GM18909 (cell line): Measurements from ENCODE around the gene PRKCE.

Experiments
- ATAC-seq: cut with Tn5 transposase; IDR thresholded peaks from one replicate; pipeline ENCODE4 v1.9.1; 2021; ENCODE audit warnings: mild to moderate bottlenecking; ENCODE audit not compliant: unreplicated experiment, poor library complexity

The PRKCE gene

GRCh38 chr2:45797451-45798230 lies 146.2 kb downstream of the PRKCE start:
- no peak for ATAC-seq

GRCh38 chr2:45799679-45800381 lies 148.4 kb downstream of the PRKCE start:
- no peak for ATAC-seq

- no peak for ATAC-seq
Measured at GRCh38 chr2:45802499-45803138, 151.1 kb downstream of the PRKCE start.

GRCh38 chr2:45804987-45805755 lies 153.7 kb downstream of the PRKCE start:
- no peak for ATAC-seq

GRCh38 chr2:45806563-45807358 lies 155.3 kb downstream of the PRKCE start:
- no peak for ATAC-seq

DNA sequence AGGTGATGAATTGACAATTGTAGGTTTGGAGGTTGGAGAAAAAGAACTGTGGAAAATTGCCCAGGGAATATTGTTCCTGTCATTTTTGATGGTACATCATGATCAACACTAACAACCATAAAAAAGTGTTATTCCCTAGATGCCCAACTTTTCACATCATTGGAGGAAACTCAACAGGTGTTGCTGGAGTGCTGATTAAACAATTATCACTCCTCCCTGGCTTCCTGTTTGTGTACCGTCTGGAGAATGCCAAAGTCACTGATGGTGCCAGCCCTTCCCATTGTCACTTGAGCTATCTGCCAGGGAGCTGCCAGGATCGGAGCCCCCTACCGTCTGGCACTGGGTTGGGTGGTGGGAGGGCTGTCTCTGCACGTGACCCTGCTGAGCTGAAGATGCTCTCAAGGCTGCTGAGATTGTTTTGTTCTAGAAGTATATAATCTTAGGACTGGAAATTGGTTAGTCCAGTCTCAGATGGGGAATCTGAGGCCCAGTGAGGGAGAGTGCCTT lies 156.9 kb downstream of the PRKCE start:
- ATAC-seq, result no peak

- ATAC-seq, result no peak
Measured at GRCh38 chr2:45809205-45809604, 157.7 kb downstream of the PRKCE start.

DNA sequence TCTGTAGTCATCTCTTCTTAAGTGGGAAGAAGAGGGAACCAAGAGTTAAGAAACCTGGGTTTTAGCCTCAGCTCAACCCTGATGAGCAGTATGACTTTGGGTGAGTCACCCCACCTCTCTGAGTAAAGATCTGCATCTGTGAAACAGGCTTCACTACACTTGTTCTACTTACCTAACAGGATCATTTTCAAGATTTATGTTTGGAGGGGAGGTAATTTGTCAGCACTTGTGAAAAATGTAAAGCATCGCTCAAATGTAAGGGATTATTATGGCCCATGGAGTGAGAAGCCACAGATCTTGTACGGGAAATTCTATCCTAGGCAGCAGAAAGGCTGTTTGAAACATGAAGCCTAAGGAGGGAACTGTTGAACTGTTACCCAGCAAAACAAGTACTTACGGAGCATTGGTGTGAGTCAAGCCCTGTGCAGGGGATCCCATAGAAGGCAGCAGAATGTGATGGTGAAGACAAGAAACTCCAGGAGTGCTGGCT lies 160.6 kb downstream of the PRKCE start:
- no peak for ATAC-seq

DNA sequence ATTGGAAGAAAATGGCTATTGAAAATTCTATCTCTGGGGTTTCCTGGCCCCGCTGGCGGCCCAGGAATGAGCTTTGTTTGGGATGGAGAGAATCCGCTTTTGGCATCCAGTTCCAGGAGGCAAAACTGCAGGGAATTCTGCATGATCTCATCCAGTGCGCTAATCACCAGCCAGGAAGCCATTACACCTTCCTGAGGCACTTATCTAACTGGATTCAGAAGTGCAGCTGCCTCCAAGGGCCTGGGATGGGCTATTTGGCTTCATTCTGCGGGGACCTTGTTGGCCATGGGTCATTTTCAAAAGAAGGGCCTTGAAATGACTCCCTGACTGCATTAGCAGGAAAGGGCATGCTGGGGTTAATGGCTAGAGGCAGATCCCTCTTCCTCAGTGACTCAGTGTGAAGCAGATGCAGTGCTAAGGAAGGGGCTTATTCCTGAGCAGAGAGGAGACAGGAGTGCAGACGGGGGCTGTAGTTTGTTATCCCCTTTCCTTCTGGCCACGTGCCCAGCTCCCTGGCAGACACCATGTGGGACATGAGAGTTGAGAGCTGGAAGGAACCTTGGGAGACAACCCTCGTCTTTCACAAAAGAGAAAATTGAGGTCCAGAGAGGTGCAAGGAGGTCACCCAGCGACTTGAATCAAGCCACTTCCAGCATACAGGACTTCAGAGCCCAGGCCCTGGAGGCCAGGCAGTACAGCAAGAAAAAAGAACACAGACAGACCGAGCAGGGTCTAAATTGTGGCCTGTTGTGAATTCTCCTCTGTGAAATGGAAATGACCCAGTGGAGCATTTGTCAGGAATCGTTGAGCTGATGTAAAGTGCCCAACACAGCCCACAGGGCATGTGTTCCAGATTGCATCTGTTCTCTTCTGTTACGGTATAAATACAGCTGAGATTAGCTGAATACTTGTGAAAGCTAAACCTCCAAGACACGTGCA lies 161.8 kb downstream of the PRKCE start:
- ATAC-seq, result no peak

GRCh38 chr2:45814488-45814887 lies 163.0 kb downstream of the PRKCE start:
- ATAC-seq, result no peak

DNA sequence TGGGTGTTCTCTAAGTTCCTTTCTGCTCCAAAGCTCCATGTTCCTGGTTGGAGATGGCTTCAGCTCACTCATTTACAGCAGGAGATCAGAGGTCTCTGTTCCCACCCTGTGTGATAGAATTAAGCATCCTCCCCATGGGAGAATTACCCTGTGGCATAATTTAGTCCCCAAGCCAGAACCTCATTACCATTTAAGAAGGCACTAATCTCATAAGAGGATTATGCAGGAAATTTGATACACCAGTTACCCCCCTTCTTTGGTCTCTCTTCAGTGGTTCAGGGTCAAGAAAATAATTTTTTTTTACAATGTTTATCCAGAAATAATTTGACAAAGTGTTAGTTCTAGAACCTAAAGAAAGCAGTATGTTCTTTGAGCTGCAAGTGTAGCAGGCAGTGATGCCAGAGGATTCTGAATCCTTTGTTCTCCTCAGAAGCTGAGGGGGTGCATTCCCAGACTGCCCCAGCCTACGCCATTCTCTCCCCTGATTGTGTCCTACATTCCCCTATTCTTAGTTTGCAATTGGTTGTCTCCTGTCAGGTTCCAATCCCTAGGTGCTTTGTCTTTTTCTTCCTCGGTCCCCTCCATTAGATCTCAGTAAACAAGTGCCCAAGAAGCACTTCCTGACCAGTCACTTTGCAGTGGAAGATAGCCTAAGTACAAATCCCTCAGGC lies 163.6 kb downstream of the PRKCE start:
- no peak for ATAC-seq

DNA sequence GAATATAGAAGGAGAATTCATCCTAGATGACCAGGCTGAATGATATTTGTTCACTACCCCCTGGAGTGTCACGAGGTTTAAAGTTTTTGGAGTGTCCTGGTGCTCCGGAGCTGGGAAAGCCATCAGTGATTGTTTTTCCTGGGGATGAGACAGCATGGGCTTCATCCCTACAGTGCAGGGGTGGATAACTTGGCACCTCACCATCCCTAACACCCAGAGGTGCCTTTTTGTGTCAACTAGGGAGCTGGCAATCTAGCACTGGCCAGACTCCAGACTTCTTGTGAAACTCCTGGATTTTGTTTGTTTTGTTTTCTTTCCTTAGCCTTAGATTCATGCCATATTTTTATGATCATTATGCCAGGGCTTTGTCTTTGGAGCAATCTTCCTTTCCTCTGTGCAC lies 164.8 kb downstream of the PRKCE start:
- no peak for ATAC-seq

GRCh38 chr2:45818591-45818990 lies 167.1 kb downstream of the PRKCE start:
- no peak for ATAC-seq

DNA sequence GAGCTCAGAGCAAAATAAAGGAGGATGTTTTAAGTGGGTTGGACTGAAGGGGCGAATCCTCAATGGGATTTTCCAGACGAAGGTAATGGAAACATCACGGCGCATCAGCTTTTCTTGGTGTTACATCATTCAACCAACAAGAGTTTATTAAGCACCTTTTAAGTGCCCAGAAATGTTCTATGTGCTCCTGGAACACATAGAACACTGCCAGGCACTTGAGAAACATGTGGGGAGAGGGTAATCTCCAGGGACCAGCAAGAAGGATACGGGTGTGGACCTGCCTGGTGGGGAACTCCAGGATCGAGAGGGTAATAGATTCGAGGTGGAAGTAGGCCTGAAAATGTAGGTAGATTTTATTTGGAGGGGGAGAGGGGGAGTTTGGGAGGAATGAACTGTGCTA lies 168.6 kb downstream of the PRKCE start:
- ATAC-seq, result no peak

GRCh38 chr2:45821558-45822271 lies 170.2 kb downstream of the PRKCE start:
- no peak for ATAC-seq

- ATAC-seq, result no peak
Measured at GRCh38 chr2:45822272-45822630, 170.8 kb downstream of the PRKCE start.

DNA sequence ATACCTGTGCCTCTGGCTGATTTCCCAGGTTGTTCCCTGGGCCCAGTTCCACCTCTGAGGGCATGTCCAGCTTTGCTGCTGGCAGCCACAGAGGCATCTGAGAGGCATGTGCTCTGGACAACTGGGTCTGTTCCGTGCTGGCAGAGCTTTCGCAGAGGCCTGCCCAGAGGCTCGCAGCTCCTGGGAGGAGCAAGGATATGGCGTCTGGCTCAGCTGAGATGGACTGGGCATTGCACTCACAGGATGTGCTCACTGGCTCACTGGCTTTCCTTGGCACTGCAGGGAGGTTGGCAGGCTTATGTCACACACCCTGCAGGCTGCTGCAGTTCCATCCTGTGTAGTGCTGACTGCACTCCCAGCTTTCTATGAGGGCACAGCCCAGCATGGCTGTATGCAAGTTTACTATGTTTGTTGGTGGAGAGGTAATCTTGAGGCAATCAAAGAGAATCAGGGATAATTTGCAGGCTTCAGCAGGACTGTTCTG lies 172.3 kb downstream of the PRKCE start:
- ATAC-seq, result no peak
